RWPE2 (cell line): ENCODE data around the gene SEMA5A.

Experiments used
- ATAC-seq: fragments of 200-7000 bp; cut with Tn5 transposase; 3 replicates; pipeline ENCODE4 v1.9.1; 2021; ENCODE audit warnings: low read depth
- DNase-seq: peaks from one replicate; pipeline ENCODE4 v3.0.0-alpha.2; 2020; ENCODE audit warnings: low spot score
- H3K27ac ChIP-seq: fragments of 450-650 bp; 2 replicates; pipeline ENCODE4 v1.5.1; 2017; ENCODE audit warnings: mild to moderate bottlenecking; ENCODE audit not compliant: poor library complexity, severe bottlenecking
- H3K27me3 ChIP-seq: fragments of 250-450 bp; sonication (Bioruptor Pico); 2 replicates; pipeline ENCODE4 v1.5.1; 2021; ENCODE audit warnings: mild to moderate bottlenecking, moderate library complexity; ENCODE audit not compliant: insufficient read depth, poor library complexity, severe bottlenecking
- H3K36me3 ChIP-seq: fragments of 250-450 bp; sonication (Bioruptor Pico); 2 replicates; pipeline ENCODE4 v1.5.1; 2020; ENCODE audit warnings: low read depth, mild to moderate bottlenecking, moderate library complexity
- H3K4me1 ChIP-seq: fragments of 250-450 bp; sonication (Bioruptor Pico); 2 replicates; pipeline ENCODE4 v1.5.1; 2021; ENCODE audit warnings: mild to moderate bottlenecking, moderate library complexity; ENCODE audit not compliant: insufficient read depth, poor library complexity, severe bottlenecking
- H3K4me3 ChIP-seq: fragments of 250-450 bp; sonication (Bioruptor Pico); 2 replicates; pipeline ENCODE4 v1.5.1; 2021; ENCODE audit warnings: mild to moderate bottlenecking, moderate library complexity; ENCODE audit not compliant: severe bottlenecking
- H3K9me3 ChIP-seq: fragments of 250-450 bp; sonication (Bioruptor Pico); 2 replicates; pipeline ENCODE4 v1.5.1; 2021; ENCODE audit warnings: mild to moderate bottlenecking, moderate library complexity; ENCODE audit not compliant: severe bottlenecking
- TF ChIP-seq, protein P1 (sequence below): fragments of 450-650 bp; IDR thresholded peaks from one replicate; pipeline ENCODE4 v1.5.1; 2017; ENCODE audit warnings: mild to moderate bottlenecking, moderate library complexity; ENCODE audit not compliant: poor library complexity, severe bottlenecking

SEMA5A gene

DNA sequence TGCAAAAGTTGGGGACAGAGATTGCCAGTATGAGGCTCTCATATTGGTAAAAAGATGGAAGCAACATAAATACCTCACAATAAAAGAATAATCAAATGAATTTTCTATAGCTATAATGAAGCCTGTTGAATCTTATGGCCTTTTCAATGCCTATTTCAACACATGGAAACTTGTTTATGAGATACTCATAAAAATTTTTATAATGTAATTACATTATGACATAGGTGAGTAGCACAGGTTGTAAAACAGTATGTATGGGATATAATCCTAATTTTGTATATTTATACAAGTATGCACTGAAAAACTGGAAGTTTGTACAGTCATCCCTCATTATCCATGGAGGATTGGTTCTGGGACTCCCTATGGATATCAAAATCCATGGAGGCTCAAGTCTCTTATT, 21.2 kb upstream of the SEMA5A start:
- no peak overlapping the region for H3K27ac ChIP-seq
- TF ChIP-seq, protein P1, sequence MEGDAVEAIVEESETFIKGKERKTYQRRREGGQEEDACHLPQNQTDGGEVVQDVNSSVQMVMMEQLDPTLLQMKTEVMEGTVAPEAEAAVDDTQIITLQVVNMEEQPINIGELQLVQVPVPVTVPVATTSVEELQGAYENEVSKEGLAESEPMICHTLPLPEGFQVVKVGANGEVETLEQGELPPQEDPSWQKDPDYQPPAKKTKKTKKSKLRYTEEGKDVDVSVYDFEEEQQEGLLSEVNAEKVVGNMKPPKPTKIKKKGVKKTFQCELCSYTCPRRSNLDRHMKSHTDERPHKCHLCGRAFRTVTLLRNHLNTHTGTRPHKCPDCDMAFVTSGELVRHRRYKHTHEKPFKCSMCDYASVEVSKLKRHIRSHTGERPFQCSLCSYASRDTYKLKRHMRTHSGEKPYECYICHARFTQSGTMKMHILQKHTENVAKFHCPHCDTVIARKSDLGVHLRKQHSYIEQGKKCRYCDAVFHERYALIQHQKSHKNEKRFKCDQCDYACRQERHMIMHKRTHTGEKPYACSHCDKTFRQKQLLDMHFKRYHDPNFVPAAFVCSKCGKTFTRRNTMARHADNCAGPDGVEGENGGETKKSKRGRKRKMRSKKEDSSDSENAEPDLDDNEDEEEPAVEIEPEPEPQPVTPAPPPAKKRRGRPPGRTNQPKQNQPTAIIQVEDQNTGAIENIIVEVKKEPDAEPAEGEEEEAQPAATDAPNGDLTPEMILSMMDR: no peak
- no peaks in the 10 kb centered on the region for H3K36me3 ChIP-seq
- no peaks in the 10 kb centered on the region for H3K9me3 ChIP-seq
- ATAC-seq (no peak), DNase-seq (no peak)
- peaks cover 6% of the 10 kb centered on the region for H3K27me3 ChIP-seq
- H3K4me1 ChIP-seq: no peaks in the 10 kb centered on the region
- no peak overlapping the region for H3K4me3 ChIP-seq

DNA sequence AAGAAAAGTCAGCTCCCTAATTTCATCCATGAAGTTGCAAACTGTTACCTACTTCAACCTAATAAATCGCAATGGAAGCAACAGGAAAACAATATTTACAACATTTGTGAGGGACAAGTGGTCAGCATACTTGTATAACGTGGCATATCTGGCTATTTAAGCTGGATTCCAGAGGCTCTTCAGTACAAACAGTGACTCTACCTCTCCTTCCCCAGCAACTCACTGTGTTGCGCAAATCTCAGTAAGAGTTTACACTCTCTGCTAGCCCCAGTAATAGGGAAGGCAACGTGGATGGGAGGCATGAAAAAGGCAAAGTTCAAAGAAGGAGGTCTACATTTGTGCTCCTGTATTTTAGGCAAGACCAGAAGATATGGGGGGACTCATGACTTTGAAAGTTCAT, 18.9 kb upstream of the SEMA5A start:
- TF ChIP-seq, protein P1: no peak
- Histone ChIP-seq H3K27me3 (no peaks in the 10 kb centered on the region), H3K27ac (no peak overlapping the region), H3K4me3 (no peak overlapping the region), H3K4me1 (peaks cover 3% of the 10 kb centered on the region), H3K9me3 (no peaks in the 10 kb centered on the region), H3K36me3 (no peaks in the 10 kb centered on the region)
- DNase-seq (no peak), ATAC-seq (no peak)

DNA sequence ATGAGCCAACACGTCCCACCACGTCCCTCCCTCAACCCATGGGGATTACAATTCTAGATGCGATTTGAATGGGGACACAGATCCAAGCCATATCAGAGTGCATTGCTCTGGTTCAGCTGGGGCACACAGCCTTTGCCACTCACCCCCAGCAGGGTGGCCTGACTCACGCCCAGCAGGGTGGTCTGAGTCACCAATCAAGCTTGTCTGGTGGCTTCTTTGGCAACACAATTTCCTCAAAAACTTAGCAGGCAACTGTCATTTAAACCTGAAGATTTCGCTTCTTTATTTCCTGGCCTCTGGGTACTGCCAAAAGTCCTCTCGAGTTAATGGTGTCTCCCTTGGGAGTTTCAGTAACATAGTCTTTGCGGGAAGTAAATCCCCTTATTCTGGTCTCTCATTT, 16.3 kb upstream of the SEMA5A start:
- H3K27me3 ChIP-seq: no peaks in the 10 kb centered on the region
- no peak overlapping the region for H3K27ac ChIP-seq
- no peaks in the 10 kb centered on the region for H3K36me3 ChIP-seq
- peaks cover 18% of the 10 kb centered on the region for H3K4me1 ChIP-seq
- DNase-seq (no peak), ATAC-seq (no peak)
- H3K9me3 ChIP-seq: no peaks in the 10 kb centered on the region
- no peak overlapping the region for H3K4me3 ChIP-seq
- TF ChIP-seq, protein P1: no peak

DNA sequence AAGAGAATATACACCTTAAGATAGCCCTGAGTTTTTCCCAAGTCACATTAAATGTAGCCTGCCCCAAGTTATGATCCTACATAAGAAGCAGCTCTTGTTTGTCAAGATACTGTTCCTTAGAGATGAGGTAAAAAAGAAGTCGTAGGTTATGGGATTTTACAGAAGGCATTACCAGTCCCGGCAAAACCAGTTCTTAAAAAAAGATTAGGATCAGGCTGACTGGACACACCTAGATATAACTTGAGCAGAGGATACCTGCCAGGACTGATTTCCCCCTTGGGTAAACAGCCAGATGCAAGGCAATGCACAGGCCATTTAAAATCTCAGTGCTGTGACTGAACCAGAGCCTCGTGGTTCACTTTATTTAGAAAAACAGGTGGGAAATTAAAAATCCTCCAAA, 14.1 kb upstream of the SEMA5A start:
- TF ChIP-seq, protein P1: no peak
- Histone ChIP-seq H3K27ac (no peak overlapping the region), H3K4me1 (peaks cover 19% of the 10 kb centered on the region)

DNA sequence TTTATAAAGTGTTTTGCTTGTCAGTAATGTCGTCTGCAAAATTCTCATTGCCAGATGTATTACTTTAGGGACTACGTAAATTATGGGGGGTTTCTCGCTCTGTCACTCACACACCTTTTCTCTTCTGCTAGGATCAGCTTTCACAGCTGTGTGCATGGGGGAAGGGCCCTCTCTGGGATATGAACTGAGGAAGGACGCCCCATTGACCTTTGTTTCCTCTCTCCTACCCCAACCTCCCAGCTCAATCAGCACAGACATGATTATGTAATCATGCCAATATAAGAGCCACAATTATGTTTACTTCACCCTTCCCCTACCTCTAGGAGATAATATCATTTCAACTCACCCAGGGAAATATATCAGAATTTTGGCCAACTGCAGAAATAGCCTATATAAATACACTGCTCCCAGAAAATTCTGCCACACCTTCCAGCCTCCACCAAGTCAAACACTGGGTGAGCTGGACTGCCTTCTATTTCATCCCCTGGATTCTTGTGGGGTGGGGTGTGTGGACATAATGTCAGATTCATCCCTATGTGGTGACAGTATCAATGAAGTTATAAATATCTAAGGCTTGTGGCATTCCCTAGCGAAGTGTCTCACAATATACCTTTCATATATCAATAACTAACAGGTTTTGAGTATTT, 12.6 kb upstream of the SEMA5A start:
- Histone ChIP-seq H3K27ac (peak overlapping the region; percentile 61), H3K36me3 (no peaks in the 10 kb centered on the region), H3K4me1 (peaks cover 19% of the 10 kb centered on the region), H3K4me3 (no peak overlapping the region), H3K9me3 (no peaks in the 10 kb centered on the region), H3K27me3 (no peaks in the 10 kb centered on the region)
- TF ChIP-seq, protein P1: no peak
- ATAC-seq (no peak), DNase-seq (no peak)

More for the DNA sequence above, 14.1 kb upstream of the SEMA5A start:
- Histone ChIP-seq H3K27me3 (no peaks in the 10 kb centered on the region), H3K4me3 (no peak overlapping the region), H3K9me3 (no peaks in the 10 kb centered on the region), H3K36me3 (no peaks in the 10 kb centered on the region)
- DNase-seq (no peak), ATAC-seq (peak; percentile 11; the same call in 1 of the 3 replicates)
